OCI-LY7 (cell line): ENCODE results near the gene EVI5L. TPM values are rescaled to one million over a fixed set of nuclear protein-coding genes. Genes with fewer than 3 reads are reported as not detected.

ENCODE experiments used
- BruUV-seq: library from RNA; stranded (reverse); fragments of 400-500 nt; replicated peaks from 2 replicates; lab custom pipeline; 2021; lab: Mats Ljungman, UMichigan
- CTCF ChIA-PET: fragments of 300-600 bp; sonication (Branson Sonifier 250); formaldehyde crosslinking; loops from one replicate; lab custom pipeline; 2022; ENCODE audit warnings: antibody characterized with exemption; ENCODE audit not compliant: unreplicated experiment; lab: Charles Lee
- POLR2A ChIA-PET: fragments of 300-600 bp; sonication (Branson Sonifier 250); formaldehyde crosslinking; loops from one replicate; lab custom pipeline; 2022; ENCODE audit warnings: antibody characterized with exemption; lab: Charles Lee
- DNase-seq: peaks from one replicate; pipeline ENCODE4 v3.0.0-alpha.2; 2015; ENCODE audit warnings: low spot score
- H2AFZ ChIP-seq: fragments of 200-600 bp; sonication (generic), shearing (Covaris generic); 2 replicates; pipeline ENCODE4 v1.6.1; 2014; ENCODE audit warnings: mild to moderate bottlenecking, antibody characterized with exemption, low read length, moderate library complexity
- H3K27ac ChIP-seq: fragments of 200-600 bp; sonication (generic); 2 replicates; pipeline ENCODE4 v1.5.1; 2014; ENCODE audit warnings: mixed run types, low read depth, mild to moderate bottlenecking, moderate library complexity, low read length, inconsistent platforms; ENCODE audit not compliant: poor library complexity, severe bottlenecking
- H3K36me3 ChIP-seq: fragments of 200-600 bp; sonication (generic); 2 replicates; pipeline ENCODE4 v1.6.1; 2014; ENCODE audit warnings: mild to moderate bottlenecking, antibody characterized with exemption, low read length, moderate library complexity, mixed read lengths; ENCODE audit not compliant: insufficient read depth
- H3K4me1 ChIP-seq: fragments of 200-600 bp; sonication (generic); 2 replicates; pipeline ENCODE4 v1.5.1; 2014; ENCODE audit warnings: mild to moderate bottlenecking, low read length; ENCODE audit not compliant: insufficient read depth, poor library complexity, severe bottlenecking
- H3K4me2 ChIP-seq: fragments of 200-600 bp; sonication (generic); 2 replicates; pipeline ENCODE4 v1.6.1; 2014; ENCODE audit warnings: mild to moderate bottlenecking, low read length
- H3K4me3 ChIP-seq: fragments of 200-600 bp; sonication (generic); 2 replicates; pipeline ENCODE4 v1.5.1; 2014; ENCODE audit warnings: mild to moderate bottlenecking, low read depth, low read length; ENCODE audit not compliant: poor library complexity, severe bottlenecking
- H3K79me2 ChIP-seq: fragments of 200-600 bp; sonication (generic); 2 replicates; pipeline ENCODE4 v1.6.1; 2016; ENCODE audit warnings: low read depth, mild to moderate bottlenecking, low read length, moderate library complexity, mixed read lengths; ENCODE audit not compliant: insufficient read depth
- H3K9me2 ChIP-seq: fragments of 200-600 bp; sonication (generic); 2 replicates; pipeline ENCODE4 v1.6.1; 2016; ENCODE audit warnings: mild to moderate bottlenecking, low read length, mixed read lengths; ENCODE audit not compliant: insufficient read depth
- H3K9me3 ChIP-seq: fragments of 200-600 bp; sonication (generic); 2 replicates; pipeline ENCODE4 v1.6.1; 2014; ENCODE audit warnings: mild to moderate bottlenecking, mixed run types, low read length, mixed read lengths
- H4K20me1 ChIP-seq: fragments of 200-600 bp; sonication (generic); 2 replicates; pipeline ENCODE4 v1.6.1; 2014; ENCODE audit warnings: mild to moderate bottlenecking, antibody characterized with exemption, low read length, moderate library complexity, mixed read lengths; ENCODE audit not compliant: insufficient read depth
- EZH2phosphoT487 ChIP-seq: fragments of 200-600 bp; sonication (generic); IDR thresholded peaks from 2 replicates; pipeline ENCODE4 v1.6.1; 2018; ENCODE audit warnings: low read depth, borderline replicate concordance, mild to moderate bottlenecking, mixed run types, antibody characterized with exemption, low read length, moderate library complexity, mixed read lengths
- intact Hi-C: fragments of 100-400 bp; cut with micrococcal nuclease; formaldehyde crosslinking; loops from one replicate; pipeline ENCODE4 v1.10.0; 2022; ENCODE audit not compliant: unreplicated experiment
- total RNA-seq, 2 experiments: library from RNA; depleted of rRNA in 1 of 2; stranded (reverse); fragments of >200 nt in 1 of 2; shearing (Covaris generic) in 1 of 2; gene quantifications; 2 replicates each; pipeline ENCODE4 v1.2.3, GENCODE V29; 2014 to 2022
- TF ChIP-seq, protein P1 (sequence below): fragments of 200-600 bp; sonication (generic); conservative IDR thresholded peaks from 2 replicates; pipeline ENCODE4 v1.5.1; 2014; ENCODE audit warnings: mild to moderate bottlenecking, antibody characterized with exemption, low read length, moderate library complexity, mixed read lengths

The EVI5L gene
- total RNA-seq, 2 experiments from 2014 or later: 2.7 to 5.5 TPM

DNA sequence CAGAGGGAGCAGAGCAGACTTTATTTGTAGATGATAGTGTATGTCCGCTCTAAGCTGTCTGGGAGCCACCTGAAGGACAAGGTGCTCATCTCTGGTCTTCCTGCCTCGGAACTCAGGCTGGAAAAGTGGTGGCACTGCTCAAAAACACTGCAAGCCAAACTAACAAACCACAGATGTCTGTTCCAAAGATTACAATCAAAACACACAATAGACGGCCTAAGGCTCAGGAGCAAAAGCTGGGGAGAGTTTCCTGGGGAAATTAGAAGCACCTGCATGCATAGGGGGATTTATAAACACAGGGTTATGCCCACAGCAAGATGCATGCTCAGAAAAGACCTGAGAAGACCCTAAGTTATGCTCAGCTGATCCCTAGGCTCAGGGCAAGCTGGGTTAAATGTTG, 9.4 kb upstream of the EVI5L start:
- BruUV-seq: no TSS peak
- Histone ChIP-seq H3K36me3 (no peaks in the 10 kb centered on the region), H3K4me1 (no peaks in the 10 kb centered on the region), H2AFZ (no peak overlapping the region), H4K20me1 (no peaks in the 10 kb centered on the region), H3K9me3 (0 out of 2 replicates have a peak, but pooled peaks cover 5% of the 10 kb centered on the region), H3K27ac (no peak overlapping the region), H3K4me3 (no peak overlapping the region), H3K4me2 (no peak overlapping the region), H3K9me2 (no peaks in the 10 kb centered on the region), H3K79me2 (no peaks in the 10 kb centered on the region)
- no peak for DNase-seq
- intact Hi-C loops: no loop called here
- ChIA-PET POLR2A (interaction anchor here (0.6 kb wide), 1 partner anchor 360 kb away, joined by 4 read pairs; no protein-coding TSS in a partner anchor), CTCF (no interaction called here)
- no peak for TF ChIP-seq EZH2phosphoT487
- TF ChIP-seq, protein P1, sequence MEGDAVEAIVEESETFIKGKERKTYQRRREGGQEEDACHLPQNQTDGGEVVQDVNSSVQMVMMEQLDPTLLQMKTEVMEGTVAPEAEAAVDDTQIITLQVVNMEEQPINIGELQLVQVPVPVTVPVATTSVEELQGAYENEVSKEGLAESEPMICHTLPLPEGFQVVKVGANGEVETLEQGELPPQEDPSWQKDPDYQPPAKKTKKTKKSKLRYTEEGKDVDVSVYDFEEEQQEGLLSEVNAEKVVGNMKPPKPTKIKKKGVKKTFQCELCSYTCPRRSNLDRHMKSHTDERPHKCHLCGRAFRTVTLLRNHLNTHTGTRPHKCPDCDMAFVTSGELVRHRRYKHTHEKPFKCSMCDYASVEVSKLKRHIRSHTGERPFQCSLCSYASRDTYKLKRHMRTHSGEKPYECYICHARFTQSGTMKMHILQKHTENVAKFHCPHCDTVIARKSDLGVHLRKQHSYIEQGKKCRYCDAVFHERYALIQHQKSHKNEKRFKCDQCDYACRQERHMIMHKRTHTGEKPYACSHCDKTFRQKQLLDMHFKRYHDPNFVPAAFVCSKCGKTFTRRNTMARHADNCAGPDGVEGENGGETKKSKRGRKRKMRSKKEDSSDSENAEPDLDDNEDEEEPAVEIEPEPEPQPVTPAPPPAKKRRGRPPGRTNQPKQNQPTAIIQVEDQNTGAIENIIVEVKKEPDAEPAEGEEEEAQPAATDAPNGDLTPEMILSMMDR: no peak

DNA sequence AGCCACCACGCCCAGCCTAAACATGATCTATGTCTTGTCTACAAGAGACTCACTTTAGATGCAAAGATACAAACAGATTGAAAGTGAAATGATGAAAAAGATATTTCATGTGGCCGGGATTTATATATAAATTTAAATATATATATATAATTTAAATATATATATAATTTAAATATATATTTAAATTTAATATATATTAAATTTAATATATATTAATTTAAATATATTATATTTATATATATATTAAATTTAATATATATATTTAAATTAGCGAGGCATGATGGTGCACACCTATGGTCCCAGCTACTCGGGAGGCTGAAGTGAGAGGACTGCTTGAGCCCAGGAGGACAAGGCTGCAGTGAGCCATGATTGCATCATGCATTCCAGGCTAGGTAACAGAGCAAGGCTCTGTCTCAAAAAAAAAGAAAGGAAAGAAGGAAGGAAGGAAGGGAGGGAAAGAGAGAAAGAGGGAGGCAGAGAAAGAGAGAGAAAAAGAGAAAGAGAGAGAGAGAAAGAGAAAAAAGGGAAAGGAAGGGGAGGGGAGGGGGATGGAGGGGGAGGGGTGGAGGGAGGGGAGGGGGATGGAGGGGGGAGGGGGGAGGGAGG, 7.0 kb upstream of the EVI5L start:
- CTCF ChIA-PET: no interaction called here
- no peaks in the 10 kb centered on the region for H3K36me3 ChIP-seq

More for the DNA sequence above, 7.0 kb upstream of the EVI5L start:
- intact Hi-C loops: no loop called here
- Histone ChIP-seq H3K4me3 (no peak overlapping the region), H3K79me2 (no peaks in the 10 kb centered on the region), H3K9me3 (0 out of 2 replicates have a peak, but pooled peaks cover 5% of the 10 kb centered on the region), H3K27ac (no peak overlapping the region), H3K4me1 (no peaks in the 10 kb centered on the region), H2AFZ (no peak overlapping the region), H4K20me1 (no peaks in the 10 kb centered on the region), H3K4me2 (no peak overlapping the region), H3K9me2 (no peaks in the 10 kb centered on the region)
- no peak for DNase-seq
- POLR2A ChIA-PET: no interaction called here
- no TSS peak for BruUV-seq
- no peak for TF ChIP-seq EZH2phosphoT487
- TF ChIP-seq, protein P1: no peak
